GM21619 (cell line): ENCODE measurements around the gene ADCY7.

Source experiments
- ATAC-seq: cut with Tn5 transposase; IDR thresholded peaks from one replicate; pipeline ENCODE4 v1.9.1; 2021; ENCODE audit not compliant: unreplicated experiment

The ADCY7 gene

DNA sequence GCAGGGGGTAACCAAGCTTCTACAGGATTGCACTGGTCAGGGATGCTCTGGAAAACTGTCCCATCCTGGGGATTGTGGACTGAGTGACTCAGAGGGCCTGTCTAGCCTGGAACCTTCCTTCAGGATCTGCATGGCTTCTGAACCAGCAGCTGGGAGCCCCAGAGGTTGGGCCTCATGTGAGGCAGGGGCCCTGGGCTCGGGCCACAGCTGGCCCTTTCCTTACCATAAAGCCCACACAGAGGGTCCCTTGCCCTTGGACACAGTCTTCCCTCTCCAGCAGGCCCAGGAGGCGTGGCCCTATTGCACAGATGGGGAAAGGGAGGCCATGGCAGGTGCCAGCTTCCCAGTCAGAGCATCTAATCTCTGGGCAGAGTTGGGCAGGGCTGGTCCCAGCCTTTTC is 30.5 kb downstream of the ADCY7 start:
- ATAC-seq, result no peak

- ATAC-seq, result no peak
These were observed 31.1 kb downstream of the ADCY7 start for GRCh38 chr16:50297301-50298074.

DNA sequence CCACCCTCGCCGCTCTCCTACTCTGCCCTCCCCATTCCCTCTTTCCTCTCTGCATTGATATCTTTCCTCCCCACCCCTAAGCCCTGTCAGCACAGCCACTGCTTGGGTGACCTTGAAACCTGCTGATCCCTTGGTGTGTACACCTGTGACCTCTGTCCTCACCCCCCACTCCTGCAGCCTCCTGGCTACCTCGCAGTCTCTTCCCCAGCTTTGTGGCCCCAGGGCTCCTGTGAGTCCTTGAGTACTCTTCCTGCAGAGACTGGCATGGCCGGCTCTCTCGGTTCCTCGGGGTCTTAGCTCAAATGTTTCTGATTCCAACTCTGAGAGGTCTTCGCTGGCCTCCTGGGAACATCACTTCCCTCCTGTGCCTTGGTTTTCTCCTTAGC is 31.7 kb downstream of the ADCY7 start:
- ATAC-seq, result no peak

GRCh38 chr16:50298591-50299507 is 32.5 kb downstream of the ADCY7 start:
- ATAC-seq, result no peak

DNA sequence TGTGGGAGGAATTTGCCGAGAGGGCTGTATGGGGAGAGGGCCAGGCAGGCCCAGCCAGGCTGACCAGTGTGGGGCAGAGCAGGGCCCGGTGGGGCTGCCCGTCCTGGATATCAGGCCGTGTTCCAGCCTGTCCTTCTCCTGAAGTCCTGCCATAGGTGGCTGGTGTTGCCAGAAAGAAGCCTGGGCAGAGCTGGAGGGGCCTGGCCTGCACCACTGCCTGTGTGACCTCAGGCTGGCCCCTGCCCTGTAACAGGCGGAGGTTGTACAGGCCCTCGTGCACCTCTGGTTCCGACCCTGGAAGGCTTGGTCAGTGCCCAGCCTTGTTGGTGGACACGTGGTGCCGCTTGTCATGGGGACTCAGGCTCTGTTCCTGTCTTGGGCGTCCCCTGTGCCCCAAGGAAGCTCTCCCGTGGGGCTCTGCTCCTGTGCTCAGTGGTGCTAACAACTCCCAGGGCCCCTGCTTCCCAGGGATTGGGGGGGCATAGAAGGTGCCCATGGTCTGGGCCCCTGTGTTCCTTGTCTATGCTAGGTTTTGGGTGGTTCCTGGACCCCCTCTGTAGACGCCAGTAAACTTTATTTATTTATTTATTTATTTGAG is 33.3 kb downstream of the ADCY7 start:
- no peak for ATAC-seq

GRCh38 chr16:50300942-50301625 is 34.7 kb downstream of the ADCY7 start:
- no peak for ATAC-seq

DNA sequence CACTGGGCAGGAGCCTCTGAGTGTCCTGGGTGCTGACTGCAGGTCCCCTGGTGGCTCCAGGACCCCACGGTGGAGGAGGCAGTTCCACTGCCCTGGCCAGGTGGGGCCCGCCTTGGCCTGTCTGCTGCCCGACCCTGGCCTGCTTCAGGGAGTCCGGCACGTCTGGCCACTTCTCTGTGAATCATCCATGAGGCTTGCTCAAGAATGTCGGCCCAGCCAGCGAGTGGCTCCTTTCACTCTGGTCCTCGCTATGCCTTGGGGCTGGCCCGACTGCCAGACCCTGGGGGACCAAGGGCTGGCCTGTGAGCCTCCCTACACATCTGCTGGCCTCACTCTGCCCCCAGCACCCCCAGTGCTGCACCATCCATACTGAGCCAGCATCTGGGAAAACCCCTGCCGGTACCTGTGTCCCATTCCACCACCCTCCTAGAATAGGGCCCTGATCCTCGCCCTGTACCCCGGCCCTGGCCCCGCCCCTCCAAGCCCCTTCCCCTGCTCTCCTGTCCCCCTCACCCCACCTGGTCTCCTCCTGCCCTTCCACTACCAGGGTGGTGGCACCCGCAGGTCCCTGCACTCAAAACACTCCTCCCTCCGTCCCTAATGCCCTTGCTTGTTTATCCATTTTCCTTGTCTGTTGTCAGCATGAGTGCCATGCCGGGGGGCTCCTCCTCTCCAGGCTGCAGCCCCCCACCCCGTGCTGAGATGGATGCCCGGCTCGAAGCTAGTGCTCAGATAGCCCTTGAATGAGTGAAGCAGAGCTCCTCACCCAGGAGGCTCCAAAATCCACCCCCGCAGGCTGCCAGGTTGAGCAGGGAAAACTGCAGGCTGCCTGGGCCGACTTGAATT is 35.5 kb downstream of the ADCY7 start:
- no peak for ATAC-seq

- ATAC-seq, result no peak
These were observed 36.2 kb downstream of the ADCY7 start for GRCh38 chr16:50302472-50303005.

- no peak for ATAC-seq
These were observed 36.8 kb downstream of the ADCY7 start for GRCh38 chr16:50303041-50303604.

- no peak for ATAC-seq
These were observed 37.5 kb downstream of the ADCY7 start for GRCh38 chr16:50303605-50304466.

- no peak for ATAC-seq
These were observed 38.4 kb downstream of the ADCY7 start for GRCh38 chr16:50304467-50305440.

DNA sequence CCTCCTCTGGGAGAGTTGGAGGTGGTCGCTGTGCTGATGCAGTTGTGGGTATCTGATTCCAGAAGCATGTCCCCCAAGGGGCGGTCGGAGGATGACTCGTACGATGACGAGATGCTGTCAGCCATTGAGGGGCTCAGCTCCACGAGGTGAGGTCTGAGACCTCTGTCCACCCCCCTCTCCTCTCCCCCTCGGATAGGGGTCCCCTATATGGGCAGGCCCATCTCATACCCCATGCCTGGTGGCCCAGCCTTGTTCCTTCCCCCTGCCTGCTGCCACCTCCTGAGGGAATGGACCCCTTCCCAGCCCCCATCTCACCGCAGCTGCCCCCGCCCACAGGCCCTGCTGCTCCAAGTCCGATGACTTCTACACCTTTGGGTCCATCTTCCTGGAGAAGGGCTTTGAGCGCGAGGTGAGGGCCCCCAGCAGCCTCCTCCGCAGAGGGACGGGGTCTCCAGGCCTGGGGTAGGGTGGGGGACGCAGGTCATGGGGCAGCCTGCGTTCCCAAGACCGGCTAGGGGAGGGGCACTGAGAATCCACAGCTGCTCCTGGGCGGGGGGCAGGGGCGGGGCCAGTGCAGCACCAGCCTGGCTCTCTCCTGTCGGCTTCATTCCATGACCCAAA is 39.2 kb downstream of the ADCY7 start:
- no peak for ATAC-seq

GRCh38 chr16:50306287-50306686 is 39.9 kb downstream of the ADCY7 start:
- ATAC-seq, result no peak

DNA sequence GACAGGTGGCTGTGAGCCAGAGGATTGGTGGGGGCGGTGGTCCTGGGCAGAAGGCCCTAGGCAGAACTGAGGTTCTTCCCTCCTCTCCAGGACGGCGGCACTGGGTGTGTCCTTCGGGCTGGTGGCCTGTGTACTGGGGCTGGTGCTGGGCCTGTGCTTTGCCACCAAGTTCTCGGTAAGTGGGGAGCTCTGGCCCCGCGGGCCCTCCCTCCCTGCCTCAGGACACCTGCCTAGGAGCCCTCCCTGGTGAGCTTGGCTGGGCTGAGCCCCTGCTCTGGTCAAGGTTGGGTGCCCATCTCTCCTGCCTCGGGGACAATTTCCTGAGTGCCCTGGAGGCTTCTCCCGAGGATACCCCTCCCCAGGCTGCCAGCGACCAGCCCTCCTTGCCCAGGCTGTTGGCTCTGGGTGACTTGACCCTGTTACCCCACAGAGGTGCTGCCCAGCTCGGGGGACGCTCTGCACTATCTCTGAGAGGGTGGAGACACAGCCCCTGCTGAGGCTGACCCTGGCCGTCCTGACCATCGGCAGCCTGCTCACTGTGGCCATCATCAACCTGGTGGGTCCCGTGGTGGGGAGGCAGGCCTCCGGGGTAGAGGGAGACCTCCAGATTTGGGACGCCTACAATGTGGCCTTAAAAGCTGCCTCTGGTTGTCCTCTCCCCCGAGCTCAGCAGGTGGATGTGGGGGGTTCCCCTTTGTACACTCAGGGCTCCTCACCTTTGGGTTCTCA is 42.0 kb downstream of the ADCY7 start:
- no peak for ATAC-seq

DNA sequence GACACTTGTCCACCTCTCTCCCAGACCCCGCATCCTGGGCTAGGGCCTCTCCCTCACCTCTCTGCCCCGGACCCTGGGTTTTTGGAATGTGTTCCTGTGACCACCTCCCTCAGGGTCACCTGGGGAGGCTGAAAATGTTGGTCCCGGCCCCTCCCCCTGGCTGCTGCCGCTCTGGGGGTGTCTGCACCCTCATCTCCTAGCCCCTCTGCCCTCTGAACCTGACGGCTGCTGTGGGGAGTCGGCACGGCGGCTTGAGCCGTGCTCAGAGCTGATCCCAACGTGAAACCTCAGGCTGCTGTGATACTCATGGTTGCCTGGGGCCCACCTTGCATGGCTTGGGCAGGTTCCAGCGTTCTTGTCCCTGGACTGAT is 42.8 kb downstream of the ADCY7 start:
- ATAC-seq, result no peak

GRCh38 chr16:50309527-50310307 is 43.4 kb downstream of the ADCY7 start:
- no peak for ATAC-seq
